SW 1271 (cell line): ENCODE data around the gene DMRTA1.
"Not testable (repeated sequence)": the region's sequence is repeated elsewhere in the genome, so short reads cannot be mapped to it uniquely, and the experiment has no call there.

Source experiments
- DNase-seq, 2 experiments: peaks; one replicate each; lab custom pipeline; 2025; lab: John Stamatoyannopoulos, UW

Gene DMRTA1

GRCh38 chr9:22463205-22463604, 16.6 kb downstream of the DMRTA1 start:
- no peak for DNase-seq

- DNase-seq: no peak
These were observed 23.4 kb downstream of the DMRTA1 start for GRCh38 chr9:22469928-22470544.

- no peak for DNase-seq
These were observed 34.9 kb downstream of the DMRTA1 start for GRCh38 chr9:22481566-22481965.

GRCh38 chr9:22483528-22484070, 37.0 kb downstream of the DMRTA1 start:
- DNase-seq: no peak

GRCh38 chr9:22496197-22496596, 49.6 kb downstream of the DMRTA1 start:
- not testable (repeated sequence) for DNase-seq
